Measurements from ENCODE around the gene HOXA7.

Gene HOXA7

GRCh38 chr7:27116031-27116961, 40.2 kb downstream of the HOXA7 start:
- no peak for DNase-seq

GRCh38 chr7:27115221-27116026, 41.1 kb downstream of the HOXA7 start:
- DNase-seq = no peak

GRCh38 chr7:27114881-27115220, 41.6 kb downstream of the HOXA7 start:
- DNase-seq = no peak

GRCh38 chr7:27113991-27114769, 42.3 kb downstream of the HOXA7 start:
- DNase-seq = no peak

- DNase-seq = no peak
These were observed 43.2 kb downstream of the HOXA7 start for GRCh38 chr7:27112955-27113949.

- DNase-seq = no peak
These were observed 44.1 kb downstream of the HOXA7 start for GRCh38 chr7:27112361-27112760.

GRCh38 chr7:27111751-27112277, 44.7 kb downstream of the HOXA7 start:
- DNase-seq = no peak

GRCh38 chr7:27111042-27111750, 45.3 kb downstream of the HOXA7 start:
- no peak for DNase-seq

GRCh38 chr7:27110186-27111031, 46.1 kb downstream of the HOXA7 start:
- no peak for DNase-seq

GRCh38 chr7:27109466-27110185, 46.8 kb downstream of the HOXA7 start:
- no peak for DNase-seq

- DNase-seq = no peak
These were observed 47.9 kb downstream of the HOXA7 start for GRCh38 chr7:27108390-27109127.

- no peak for DNase-seq
These were observed 48.8 kb downstream of the HOXA7 start for GRCh38 chr7:27107391-27108381.

GRCh38 chr7:27106901-27107240, 49.6 kb downstream of the HOXA7 start:
- no peak for DNase-seq

GRCh38 chr7:27106181-27106900, 50.1 kb downstream of the HOXA7 start:
- DNase-seq = no peak

- DNase-seq = no peak
These were observed 51.0 kb downstream of the HOXA7 start for GRCh38 chr7:27105301-27106031.

Measured in activated CD4-positive, alpha-beta T cell treated with anti-CD3 and anti-CD28 coated beads, Interleukin-10, Interleukin-2, amounts not matched to agents 100 ng/mL and 50 ng/mL, durations not matched to agents 16 hours and 8 hours (primary cell).